IMR-90 (cell line): ENCODE results near the gene PDK3. TPM values are rescaled to one million over a fixed set of nuclear protein-coding genes. Genes with fewer than 3 reads are reported as not detected.

Experiments used
- ATAC-seq: fragments of 200-7000 bp; cut with Tn5 transposase; 2 replicates; pipeline ENCODE4 v1.9.1; 2020; ENCODE audit warnings: low read depth, mild to moderate bottlenecking, moderate library complexity
- BruUV-seq: library from RNA; stranded (reverse); fragments of 400-500 nt; replicated peaks from 2 replicates; lab custom pipeline; 2021; lab: Mats Ljungman, UMichigan
- CTCF ChIA-PET: fragments of 300-600 bp; formaldehyde crosslinking; extraction: SDS; loops from one replicate; lab custom pipeline; 2021; ENCODE audit warnings: antibody characterized with exemption; lab: Yijun Ruan, JAX
- POLR2A ChIA-PET: fragments of 300-600 bp; sonication (Branson Sonifier 250); formaldehyde crosslinking; loops from one replicate; lab custom pipeline; 2022; ENCODE audit warnings: antibody characterized with exemption; ENCODE audit not compliant: unreplicated experiment; lab: Charles Lee
- DNase-seq: peaks from one replicate; pipeline ENCODE4 v3.0.0; 2013
- H2AFZ ChIP-seq: replicated peaks from 2 replicates; pipeline ENCODE3; 2013; ENCODE audit warnings: low read length, mild to moderate bottlenecking; ENCODE audit not compliant: poor library complexity
- H2AK5ac ChIP-seq: 2 replicates; pipeline ENCODE4 v1.6.1; 2013; ENCODE audit warnings: low read depth, low read length, inconsistent platforms
- H2AK9ac ChIP-seq: replicated peaks from 2 replicates; pipeline ENCODE3; 2013; ENCODE audit warnings: mild to moderate bottlenecking, low read depth, low read length, moderate library complexity; ENCODE audit not compliant: poor library complexity
- H2BK120ac ChIP-seq: 2 replicates; pipeline ENCODE4 v1.6.1; 2013; ENCODE audit warnings: low read depth, low read length, inconsistent platforms
- H2BK15ac ChIP-seq: 3 replicates; pipeline ENCODE4 v1.6.1; 2013; ENCODE audit warnings: low read depth, low read length, inconsistent platforms
- H2BK20ac ChIP-seq: 2 replicates; pipeline ENCODE4 v1.6.1; 2013; ENCODE audit warnings: low read depth, mild to moderate bottlenecking, inconsistent platforms, low read length, moderate library complexity
- H2BK5ac ChIP-seq: 2 replicates; pipeline ENCODE4 v1.6.1; 2013; ENCODE audit warnings: mild to moderate bottlenecking, low read depth, low read length, inconsistent platforms; ENCODE audit not compliant: poor library complexity, severe bottlenecking
- H3K14ac ChIP-seq: replicated peaks from 2 replicates; pipeline ENCODE4 v1.6.1; 2013; ENCODE audit warnings: low read depth, low read length, inconsistent platforms
- H3K18ac ChIP-seq: 2 replicates; pipeline ENCODE4 v1.6.1; 2013; ENCODE audit warnings: low read depth, low read length, control low read depth
- H3K23ac ChIP-seq: 2 replicates; pipeline ENCODE4 v1.6.1; 2013; ENCODE audit warnings: low read depth, low read length, inconsistent platforms
- H3K27ac ChIP-seq: 2 replicates; pipeline ENCODE4 v1.5.1; 2013; ENCODE audit warnings: mild to moderate bottlenecking, control low read depth, low read length; ENCODE audit not compliant: insufficient read depth
- H3K27me3 ChIP-seq: 2 replicates; pipeline ENCODE4 v1.6.1; 2013; ENCODE audit warnings: low read length; ENCODE audit not compliant: control insufficient read depth, insufficient read depth
- H3K36me3 ChIP-seq: 2 replicates; pipeline ENCODE4 v1.6.1; 2013; ENCODE audit warnings: low read length, mixed read lengths; ENCODE audit not compliant: control insufficient read depth, insufficient read depth
- H3K4ac ChIP-seq: 2 replicates; pipeline ENCODE4 v1.6.1; 2013; ENCODE audit warnings: low read depth, low read length, inconsistent platforms
- H3K4me1 ChIP-seq: 2 replicates; pipeline ENCODE4 v1.6.1; 2013; ENCODE audit warnings: low read length, mixed read lengths; ENCODE audit not compliant: control insufficient read depth, insufficient read depth
- H3K4me2 ChIP-seq: 2 replicates; pipeline ENCODE4 v1.6.1; 2013; ENCODE audit warnings: low read depth, mild to moderate bottlenecking, control low read depth, low read length, moderate library complexity
- H3K4me3 ChIP-seq: 2 replicates; pipeline ENCODE4 v1.5.1; 2013; ENCODE audit warnings: low read depth, mild to moderate bottlenecking, control low read depth, low read length, moderate library complexity; ENCODE audit not compliant: insufficient read depth
- H3K56ac ChIP-seq: 2 replicates; pipeline ENCODE4 v1.6.1; 2013; ENCODE audit warnings: low read length, inconsistent platforms; ENCODE audit not compliant: insufficient read depth; ENCODE audit errors: extremely low read depth
- H3K79me1 ChIP-seq, 2 experiments: 2 replicates each; pipeline ENCODE4 v1.6.1; 2013; ENCODE audit warnings: low read length in 2 of 2, inconsistent platforms in 1 of 2, low read depth in 1 of 2
- H3K9ac ChIP-seq: 2 replicates; pipeline ENCODE4 v1.6.1; 2013; ENCODE audit warnings: low read depth, low read length, control low read depth
- H3K9me1 ChIP-seq: 2 replicates; pipeline ENCODE4 v1.6.1; 2013; ENCODE audit warnings: low read length, inconsistent platforms; ENCODE audit not compliant: insufficient read depth
- H3K9me3 ChIP-seq: 2 replicates; pipeline ENCODE4 v1.6.1; 2013; ENCODE audit warnings: low read length; ENCODE audit not compliant: control insufficient read depth, insufficient read depth
- H4K20me1 ChIP-seq: 2 replicates; pipeline ENCODE4 v1.6.1; 2013; ENCODE audit warnings: low read length, inconsistent platforms; ENCODE audit not compliant: insufficient read depth
- H4K5ac ChIP-seq: 2 replicates; pipeline ENCODE4 v1.6.1; 2013; ENCODE audit warnings: mild to moderate bottlenecking, low read depth, low read length, control low read depth
- H4K8ac ChIP-seq, 2 experiments: 2 replicates each; pipeline ENCODE4 v1.6.1; 2013; ENCODE audit warnings: low read depth in 2 of 2, low read length in 2 of 2, control low read depth in 1 of 2, inconsistent platforms in 1 of 2
- H4K91ac ChIP-seq: 2 replicates; pipeline ENCODE4 v1.6.1; 2013; ENCODE audit warnings: low read depth, low read length, inconsistent platforms; ENCODE audit not compliant: insufficient read depth
- BHLHE40 ChIP-seq: fragments of 150-350 bp; IDR thresholded peaks from 2 replicates; pipeline ENCODE4 v1.6.1; 2016; ENCODE audit warnings: mild to moderate bottlenecking, low read depth, low read length
- CHD1 ChIP-seq: IDR thresholded peaks from 2 replicates; pipeline ENCODE4 v1.6.1; 2012; ENCODE audit warnings: low read depth, low read length, improper control_type of control experiment
- FOS ChIP-seq: fragments of 150-350 bp; IDR thresholded peaks from 2 replicates; pipeline ENCODE4 v1.6.1; 2016; ENCODE audit warnings: low read depth, low read length
- MAFK ChIP-seq: IDR thresholded peaks from 2 replicates; pipeline ENCODE4 v1.6.1; 2012; ENCODE audit warnings: low read depth, low read length, improper control_type of control experiment
- MAZ ChIP-seq: IDR thresholded peaks from 2 replicates; pipeline ENCODE4 v1.6.1; 2012; ENCODE audit warnings: low read depth, mild to moderate bottlenecking, low read length, improper control_type of control experiment, moderate library complexity, borderline replicate concordance
- NFE2L2 ChIP-seq: fragments of 150-350 bp; IDR thresholded peaks from 2 replicates; pipeline ENCODE4 v1.6.1; 2016; ENCODE audit warnings: low read depth, mild to moderate bottlenecking, low read length
- SMC3 ChIP-seq: fragments of 150-350 bp; IDR thresholded peaks from 2 replicates; pipeline ENCODE4 v1.6.1; 2016; ENCODE audit warnings: low read depth, mild to moderate bottlenecking, antibody characterized with exemption, low read length, moderate library complexity
- USF2 ChIP-seq: fragments of 150-350 bp; IDR thresholded peaks from 2 replicates; pipeline ENCODE4 v1.6.1; 2017; ENCODE audit warnings: mild to moderate bottlenecking, antibody characterized with exemption, low read length, low read depth
- WGBS, 2 experiments: methylation state at CpG; one replicate each; pipeline versions ENCODE4 v1.1.5 to v1.1.7; 2013; ENCODE audit warnings: missing lambda C conversion rate in 2 of 2; ENCODE audit not compliant: insufficient read length in 1 of 2; ENCODE audit errors: extremely low coverage in 2 of 2; 5-methylcytosine and 5-hydroxymethylcytosine counted together
- dilution Hi-C: fragments of 300-500 bp; cut with HindIII; formaldehyde crosslinking; loops from one replicate; pipeline ENCODE4 v1.14.3; 2018; ENCODE audit warnings: low sequenced_read_pairs; ENCODE audit not compliant: unreplicated experiment
- in situ Hi-C: fragments of 300-500 bp; cut with MboI; formaldehyde crosslinking; loops from 3 replicates; pipeline ENCODE4 v1.14.3; 2019; ENCODE audit warnings: low sequenced_read_pairs, inconsistent platforms, mixed read lengths
- intact Hi-C: fragments of 100-400 bp; cut with micrococcal nuclease; formaldehyde crosslinking; loops from 2 replicates; pipeline ENCODE4 v1.10.0; 2022
- polyA plus RNA-seq, 3 experiments: library from polyadenylated mRNA; depleted of rRNA; stranded (reverse); fragments of >200 nt; gene quantifications; 2 replicates each; pipeline ENCODE4 v1.2.3, GENCODE V29; 2012; ENCODE audit warnings: low replicate concordance in 1 of 3
- total RNA-seq: library from RNA; depleted of rRNA; stranded (reverse); fragments of >200 nt; gene quantifications from 2 replicates; pipeline ENCODE4 v1.2.3, GENCODE V29; 2012
- TF ChIP-seq, protein P1 (sequence below): conservative IDR thresholded peaks from 2 replicates; pipeline ENCODE4 v1.5.1; 2012; ENCODE audit warnings: mild to moderate bottlenecking, low read depth, low read length, improper control_type of control experiment
- TF ChIP-seq, protein P2 (sequence below): fragments of 150-350 bp; IDR thresholded peaks from 2 replicates; pipeline ENCODE4 v1.6.1; 2016; ENCODE audit warnings: low read depth, mild to moderate bottlenecking, low read length, moderate library complexity, borderline replicate concordance

Gene PDK3
- total and polyA plus RNA-seq, 2 of the 4 experiments (the other 2 are of a cell fraction), result 2.3 to 4.8 TPM

DNA sequence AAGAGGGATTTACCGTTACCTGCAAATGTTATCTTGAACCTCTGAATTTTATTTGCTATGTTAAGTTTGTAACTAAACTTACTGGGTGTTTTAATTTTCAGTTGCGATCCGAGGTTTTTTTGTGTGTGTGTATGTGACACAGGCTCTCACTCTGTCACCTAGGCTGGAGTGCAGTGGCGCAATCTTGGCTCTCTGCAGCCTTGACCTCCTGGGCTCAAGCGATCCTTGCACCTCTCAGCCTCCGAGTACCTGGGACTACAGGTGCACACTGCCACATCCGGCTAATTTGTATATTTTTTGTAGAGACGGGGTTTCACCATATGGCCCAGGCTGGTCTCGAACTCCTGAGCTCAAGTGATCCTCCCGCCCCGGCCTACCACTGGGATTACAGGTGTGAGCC, 18.5 kb downstream of the PDK3 start:
- no peak overlapping the region for H3K4me3 ChIP-seq
- DNase-seq (no peak), ATAC-seq (no peak)
- intact Hi-C loops, result no loop called here
- H3K27me3 ChIP-seq, result no peaks in the 10 kb centered on the region
- H2BK20ac ChIP-seq, result no peak overlapping the region
- no peaks in the 10 kb centered on the region for H3K36me3 ChIP-seq
- no peak overlapping the region for H4K8ac ChIP-seq
- no peak overlapping the region for H3K23ac ChIP-seq
- dilution Hi-C loops, result no loop called here
- in situ Hi-C loops, result no loop called here
- no peaks in the 10 kb centered on the region for H4K20me1 ChIP-seq
- no peak for TF ChIP-seq SMC3
- TF ChIP-seq, protein P1, sequence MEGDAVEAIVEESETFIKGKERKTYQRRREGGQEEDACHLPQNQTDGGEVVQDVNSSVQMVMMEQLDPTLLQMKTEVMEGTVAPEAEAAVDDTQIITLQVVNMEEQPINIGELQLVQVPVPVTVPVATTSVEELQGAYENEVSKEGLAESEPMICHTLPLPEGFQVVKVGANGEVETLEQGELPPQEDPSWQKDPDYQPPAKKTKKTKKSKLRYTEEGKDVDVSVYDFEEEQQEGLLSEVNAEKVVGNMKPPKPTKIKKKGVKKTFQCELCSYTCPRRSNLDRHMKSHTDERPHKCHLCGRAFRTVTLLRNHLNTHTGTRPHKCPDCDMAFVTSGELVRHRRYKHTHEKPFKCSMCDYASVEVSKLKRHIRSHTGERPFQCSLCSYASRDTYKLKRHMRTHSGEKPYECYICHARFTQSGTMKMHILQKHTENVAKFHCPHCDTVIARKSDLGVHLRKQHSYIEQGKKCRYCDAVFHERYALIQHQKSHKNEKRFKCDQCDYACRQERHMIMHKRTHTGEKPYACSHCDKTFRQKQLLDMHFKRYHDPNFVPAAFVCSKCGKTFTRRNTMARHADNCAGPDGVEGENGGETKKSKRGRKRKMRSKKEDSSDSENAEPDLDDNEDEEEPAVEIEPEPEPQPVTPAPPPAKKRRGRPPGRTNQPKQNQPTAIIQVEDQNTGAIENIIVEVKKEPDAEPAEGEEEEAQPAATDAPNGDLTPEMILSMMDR, result no peak
- no peak for TF ChIP-seq MAZ
- TF ChIP-seq MAFK, result no peak
- TF ChIP-seq, protein P2, sequence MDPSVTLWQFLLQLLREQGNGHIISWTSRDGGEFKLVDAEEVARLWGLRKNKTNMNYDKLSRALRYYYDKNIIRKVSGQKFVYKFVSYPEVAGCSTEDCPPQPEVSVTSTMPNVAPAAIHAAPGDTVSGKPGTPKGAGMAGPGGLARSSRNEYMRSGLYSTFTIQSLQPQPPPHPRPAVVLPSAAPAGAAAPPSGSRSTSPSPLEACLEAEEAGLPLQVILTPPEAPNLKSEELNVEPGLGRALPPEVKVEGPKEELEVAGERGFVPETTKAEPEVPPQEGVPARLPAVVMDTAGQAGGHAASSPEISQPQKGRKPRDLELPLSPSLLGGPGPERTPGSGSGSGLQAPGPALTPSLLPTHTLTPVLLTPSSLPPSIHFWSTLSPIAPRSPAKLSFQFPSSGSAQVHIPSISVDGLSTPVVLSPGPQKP, result no peak
- no peak for TF ChIP-seq FOS
- no peak for TF ChIP-seq NFE2L2
- no peak for TF ChIP-seq BHLHE40
- TF ChIP-seq USF2, result no peak
- TF ChIP-seq CHD1, result no peak
- no peak overlapping the region for H2AFZ ChIP-seq
- no TSS peak for BruUV-seq
- no peak overlapping the region for H2AK9ac ChIP-seq
- H3K9me1 ChIP-seq, result no peaks in the 10 kb centered on the region
- H3K4ac ChIP-seq, result no peak overlapping the region
- H3K4me2 ChIP-seq, result no peak overlapping the region
- H3K4me1 ChIP-seq, result no peaks in the 10 kb centered on the region
- H2AK5ac ChIP-seq, result no peak overlapping the region
- 77% methylated on average over 6 of the region's 11 CpGs; no CpG with 5 or more reads in 1 of the 2 experiments for WGBS, 2 experiments
- no peak overlapping the region for H3K14ac ChIP-seq
- no peak overlapping the region for H3K27ac ChIP-seq
- no peaks in the 10 kb centered on the region for H3K9me3 ChIP-seq
- H4K5ac ChIP-seq, result no peak overlapping the region
- no peak overlapping the region for H3K9ac ChIP-seq
- no peak overlapping the region for H2BK5ac ChIP-seq
- no peak overlapping the region for H3K18ac ChIP-seq
- no peak overlapping the region for H2BK120ac ChIP-seq
- POLR2A ChIA-PET, result no interaction called here
- no peak overlapping the region for H3K56ac ChIP-seq
- CTCF ChIA-PET, result no interaction called here
- no peak overlapping the region for H2BK15ac ChIP-seq
- H4K91ac ChIP-seq, result no peak overlapping the region
- no peaks in the 10 kb centered on the region for H3K79me1 ChIP-seq
